ENCODE results near the gene ALLC.

GRCh38 chr2:3646446-3646845, 11.6 kb upstream of the ALLC start:
- TF ChIP-seq CTCF (IDR thresholded peaks at IDR 0.05) = no peak
- TF ChIP-seq POLR2A (IDR thresholded peaks at IDR 0.05) = no peak
